Kidney (tissue), 14 donors: ENCODE results near the gene ABCA7. TPM values are rescaled to one million over a fixed set of nuclear protein-coding genes. Genes with fewer than 3 reads are reported as not detected.

Experiments used
- DNase-seq, 5 donors: peaks; one replicate each; pipeline ENCODE4 v3.0.0-alpha.2; 2013 to 2020
- FAIRE-seq: peaks from 2 replicates; lab custom pipeline; 2012; peaks lifted over from hg19 to GRCh38; lab: Jason Lieb, UNC
- H3K27ac ChIP-seq, 2 donors: one replicate each; pipeline ENCODE4 v1.7.0; 2013; ENCODE audit warnings: low read depth in 2 of 2, low read length in 2 of 2, inconsistent platforms in 1 of 2
- H3K27me3 ChIP-seq: one replicate; pipeline ENCODE4 v1.7.1; 2013; ENCODE audit warnings: low read length, inconsistent platforms; ENCODE audit not compliant: control insufficient read depth, insufficient read depth
- H3K36me3 ChIP-seq, 3 donors: one replicate each; pipeline versions ENCODE4 v1.7.0 to v1.7.1; 2013; ENCODE audit warnings: low read length in 3 of 3, control low read depth in 1 of 3, inconsistent platforms in 1 of 3; ENCODE audit not compliant: insufficient read depth in 3 of 3, control insufficient read depth in 2 of 3
- H3K4me1 ChIP-seq, 3 donors: one replicate each; pipeline versions ENCODE4 v1.7.0 to v1.7.1; 2013; ENCODE audit warnings: low read length in 3 of 3, inconsistent platforms in 1 of 3, low read depth in 1 of 3; ENCODE audit not compliant: control insufficient read depth in 2 of 3, insufficient read depth in 2 of 3
- H3K4me3 ChIP-seq, 3 donors: one replicate each; pipeline versions ENCODE4 v1.7.0 to v1.8.1; 2013; ENCODE audit warnings: low read length in 3 of 3, control low read depth in 1 of 3, inconsistent platforms in 1 of 3
- H3K9ac ChIP-seq, 3 donors: one replicate each; pipeline versions ENCODE4 v1.7.0 to v1.7.1; 2013; ENCODE audit warnings: low read length in 3 of 3, control low read depth in 1 of 3, inconsistent platforms in 1 of 3
- H3K9me3 ChIP-seq, 3 donors: one replicate each; pipeline versions ENCODE4 v1.7.0 to v1.7.1; 2013; ENCODE audit warnings: low read length in 3 of 3, control low read depth in 1 of 3, inconsistent platforms in 1 of 3; ENCODE audit not compliant: control insufficient read depth in 2 of 3, insufficient read depth in 1 of 3
- intact Hi-C: fragments of 100-400 bp; cut with DNase I; formaldehyde crosslinking; loops from one replicate; pipeline ENCODE4 v1.11.1; 2022
- polyA plus RNA-seq: library from polyadenylated mRNA; stranded (reverse); fragments of 350-450 nt; fragmentation: Illumina TruSeq; extraction: RNeasy Lipid Tissue Mini Kit (QIAGEN cat#74804); gene quantifications from one replicate; pipeline ENCODE4 v1.2.3, GENCODE V29; 2014; ENCODE audit warnings: low read depth, low replicate concordance; ENCODE audit not compliant: insufficient read depth
- total RNA-seq: library from RNA; stranded (reverse); fragmentation: NEBNext Ultra II Directional; extraction: Animal tissue kit (Norgen Biotek cat#: 25700); gene quantifications from one replicate; pipeline ENCODE4 v1.2.1, GENCODE V29; 2021
- TF ChIP-seq, protein P1 (sequence below): IDR thresholded peaks from 3 replicates; pipeline ENCODE4 v1.5.1; 2012; ENCODE audit warnings: mild to moderate bottlenecking, moderate library complexity, borderline replicate concordance; ENCODE audit not compliant: insufficient read depth; ENCODE audit errors: extremely low read depth
- donor health status: control.
- donor health status: control.
- donor health status: control.
- donor health status: control.
- donor health status: control.
- donor health status: DM: yes; HTN: yes; CAD: no.
- donor health status: Normal renal cell carcinoma (clear cell type).

Gene ABCA7
- total and polyA plus RNA-seq, 2 donors from 2014 or later: 11.7 to 20.4 TPM

DNA sequence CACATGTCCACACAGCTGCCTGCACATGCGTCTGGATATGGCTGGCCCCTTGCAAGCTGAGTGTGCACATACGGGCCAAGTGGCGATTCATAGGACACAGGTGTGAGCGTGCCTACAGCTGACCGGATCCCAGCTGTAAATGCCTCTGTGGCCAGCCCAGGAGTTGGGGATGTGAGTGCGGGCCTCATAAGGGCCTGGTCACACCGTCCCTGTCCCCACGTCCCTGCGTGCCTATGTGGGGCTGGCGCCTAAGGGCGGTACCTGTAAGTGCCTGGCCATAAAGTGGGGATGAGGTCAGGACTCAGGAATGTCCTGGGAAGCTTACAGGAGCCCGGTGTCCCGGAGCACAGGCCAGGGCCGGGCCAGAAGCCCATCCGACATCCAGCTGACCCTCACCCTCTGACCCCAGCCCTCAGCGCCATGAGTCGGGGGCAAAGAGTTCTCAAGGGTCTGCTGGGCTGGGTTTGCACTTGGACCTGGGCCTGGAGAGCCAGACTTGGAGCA lies 25.8 kb downstream of the ABCA7 start:
- H3K36me3 ChIP-seq: no peaks in the 10 kb centered on the region
- peaks cover 0 to 19% (median 4%) of the 10 kb centered on the region in 3 donors for H3K4me1 ChIP-seq
- TF ChIP-seq, protein P1, sequence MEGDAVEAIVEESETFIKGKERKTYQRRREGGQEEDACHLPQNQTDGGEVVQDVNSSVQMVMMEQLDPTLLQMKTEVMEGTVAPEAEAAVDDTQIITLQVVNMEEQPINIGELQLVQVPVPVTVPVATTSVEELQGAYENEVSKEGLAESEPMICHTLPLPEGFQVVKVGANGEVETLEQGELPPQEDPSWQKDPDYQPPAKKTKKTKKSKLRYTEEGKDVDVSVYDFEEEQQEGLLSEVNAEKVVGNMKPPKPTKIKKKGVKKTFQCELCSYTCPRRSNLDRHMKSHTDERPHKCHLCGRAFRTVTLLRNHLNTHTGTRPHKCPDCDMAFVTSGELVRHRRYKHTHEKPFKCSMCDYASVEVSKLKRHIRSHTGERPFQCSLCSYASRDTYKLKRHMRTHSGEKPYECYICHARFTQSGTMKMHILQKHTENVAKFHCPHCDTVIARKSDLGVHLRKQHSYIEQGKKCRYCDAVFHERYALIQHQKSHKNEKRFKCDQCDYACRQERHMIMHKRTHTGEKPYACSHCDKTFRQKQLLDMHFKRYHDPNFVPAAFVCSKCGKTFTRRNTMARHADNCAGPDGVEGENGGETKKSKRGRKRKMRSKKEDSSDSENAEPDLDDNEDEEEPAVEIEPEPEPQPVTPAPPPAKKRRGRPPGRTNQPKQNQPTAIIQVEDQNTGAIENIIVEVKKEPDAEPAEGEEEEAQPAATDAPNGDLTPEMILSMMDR: no peak
- H3K27ac ChIP-seq: no peak overlapping the region
- intact Hi-C loops: no loop called here
- peaks cover 16% of the 10 kb centered on the region for H3K27me3 ChIP-seq
- H3K9ac ChIP-seq: no peak overlapping the region
- DNase-seq (no peak), FAIRE-seq (no peak)
- H3K9me3 ChIP-seq: no peaks in the 10 kb centered on the region
- no peak overlapping the region for H3K4me3 ChIP-seq

DNA sequence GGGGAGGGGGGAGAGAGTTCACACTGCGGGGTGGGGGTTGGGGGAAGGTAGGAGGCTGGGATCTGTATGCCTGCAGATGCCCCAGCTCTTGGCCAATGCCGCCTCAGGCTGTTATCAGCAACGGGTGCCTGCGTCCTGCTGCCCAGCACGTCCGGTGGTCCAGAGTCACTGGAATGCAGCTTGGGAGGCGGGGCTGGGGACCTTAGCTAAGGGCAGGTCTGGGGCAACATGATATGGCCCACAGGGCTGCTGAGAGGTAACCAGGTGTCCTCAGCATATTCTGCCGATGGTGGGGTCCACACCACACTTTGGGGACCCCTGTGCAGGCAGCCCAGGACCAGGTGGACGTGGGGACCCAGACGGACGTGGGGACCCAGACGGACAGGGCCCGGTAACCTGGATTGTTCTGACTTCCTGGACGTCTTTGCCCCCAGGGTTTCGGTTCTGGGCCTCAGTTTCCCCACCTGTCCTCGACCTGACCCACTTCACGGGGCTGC lies 26.4 kb downstream of the ABCA7 start:
- Histone ChIP-seq H3K27ac (no peak overlapping the region), H3K9ac (no peak overlapping the region), H3K4me1 (peaks cover 0 to 19% (median 4%) of the 10 kb centered on the region in 3 donors), H3K27me3 (peaks cover 17% of the 10 kb centered on the region), H3K36me3 (no peaks in the 10 kb centered on the region), H3K4me3 (no peak overlapping the region), H3K9me3 (no peaks in the 10 kb centered on the region)
- DNase-seq (no peak), FAIRE-seq (no peak)
- TF ChIP-seq, protein P1: no peak
- intact Hi-C loops: no loop called here

DNA sequence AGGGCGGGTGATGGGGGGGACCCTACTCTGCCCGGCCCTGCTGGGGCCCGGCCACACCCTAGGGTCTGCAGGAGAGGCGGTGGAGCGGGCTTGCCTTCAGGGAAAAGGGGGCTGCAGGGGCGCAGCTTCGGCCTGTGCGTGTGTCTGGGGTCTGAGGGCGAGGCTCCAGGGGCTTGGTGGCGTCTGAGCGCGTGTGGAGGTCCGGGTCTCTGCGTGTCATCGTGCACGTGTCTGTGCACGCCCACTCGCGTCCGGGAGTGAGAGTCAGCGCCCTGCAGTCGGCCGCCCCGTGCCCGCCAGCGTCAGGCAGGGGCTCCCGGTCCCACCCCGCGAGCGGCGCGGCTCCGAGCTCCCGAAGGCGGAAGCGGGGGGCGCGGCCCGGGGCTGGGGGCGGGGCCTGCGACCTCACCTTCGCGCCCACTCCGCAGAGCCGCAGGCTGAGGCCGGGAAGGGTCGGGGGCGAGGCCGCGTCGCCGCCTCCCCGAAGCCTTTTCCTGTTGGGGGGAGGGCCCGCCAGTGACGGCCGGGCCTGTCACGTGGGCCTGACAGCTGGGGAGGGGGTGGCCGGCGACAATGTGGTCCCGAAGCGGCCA lies 26.9 kb downstream of the ABCA7 start, which contains the start of gene ARHGAP45:
TSS of gene ARHGAP45 (plus strand) at position 420 of the 593 bp plus-strand sequence. CDS start 239 bp downstream, outside the sequence.
- H3K9me3 ChIP-seq: no peaks in the 10 kb centered on the region
- FAIRE-seq (no peak), DNase-seq (peak in 1 of 5 donors; percentile 89)
- no peak within 1 kb of the TSS for H3K4me3 ChIP-seq
- peaks cover 0 to 19% (median 4%) of the 10 kb centered on the region in 3 donors for H3K4me1 ChIP-seq
- intact Hi-C loops: no loop called here
- H3K36me3 ChIP-seq: no peaks in the 10 kb centered on the region
- TF ChIP-seq, protein P1: no peak
- H3K27me3 ChIP-seq: peaks cover 17% of the 10 kb centered on the region
- H3K9ac ChIP-seq: no peak within 1 kb of the TSS
- peak within 1 kb of the TSS in 1 of 2 donors; percentile 72 for H3K27ac ChIP-seq
